ENCODE data around the gene UBQLN3.

The UBQLN3 gene

GRCh38 chr11:5507177-5507932, 2.4 kb downstream of the UBQLN3 start:
- TF ChIP-seq, protein P1, sequence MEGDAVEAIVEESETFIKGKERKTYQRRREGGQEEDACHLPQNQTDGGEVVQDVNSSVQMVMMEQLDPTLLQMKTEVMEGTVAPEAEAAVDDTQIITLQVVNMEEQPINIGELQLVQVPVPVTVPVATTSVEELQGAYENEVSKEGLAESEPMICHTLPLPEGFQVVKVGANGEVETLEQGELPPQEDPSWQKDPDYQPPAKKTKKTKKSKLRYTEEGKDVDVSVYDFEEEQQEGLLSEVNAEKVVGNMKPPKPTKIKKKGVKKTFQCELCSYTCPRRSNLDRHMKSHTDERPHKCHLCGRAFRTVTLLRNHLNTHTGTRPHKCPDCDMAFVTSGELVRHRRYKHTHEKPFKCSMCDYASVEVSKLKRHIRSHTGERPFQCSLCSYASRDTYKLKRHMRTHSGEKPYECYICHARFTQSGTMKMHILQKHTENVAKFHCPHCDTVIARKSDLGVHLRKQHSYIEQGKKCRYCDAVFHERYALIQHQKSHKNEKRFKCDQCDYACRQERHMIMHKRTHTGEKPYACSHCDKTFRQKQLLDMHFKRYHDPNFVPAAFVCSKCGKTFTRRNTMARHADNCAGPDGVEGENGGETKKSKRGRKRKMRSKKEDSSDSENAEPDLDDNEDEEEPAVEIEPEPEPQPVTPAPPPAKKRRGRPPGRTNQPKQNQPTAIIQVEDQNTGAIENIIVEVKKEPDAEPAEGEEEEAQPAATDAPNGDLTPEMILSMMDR (IDR thresholded peaks at IDR 0.05) = no peak

GRCh38 chr11:5505363-5506048, 4.3 kb downstream of the UBQLN3 start:
- Histone ChIP-seq H3K27me3 (no peaks in the 10 kb centered on the region), H3K27ac (no peak overlapping the region), H3K9me3 (no peaks in the 10 kb centered on the region), H3K36me3 (no peaks in the 10 kb centered on the region), H3K4me1 (ENCODE audit: control insufficient read depth in 1 of 2, insufficient read depth in 1 of 2, low read depth in 1 of 2, low read length in 1 of 2) (no peaks in the 10 kb centered on the region), H3K4me3 (ENCODE audit: low read depth in 1 of 2, low read length in 1 of 2) (no peak overlapping the region)
- TF ChIP-seq, protein P1 (IDR thresholded peaks at IDR 0.05) = no peak

More at GRCh38 chr11:5507177-5507932, 2.4 kb downstream of the UBQLN3 start:
- no peaks in the 10 kb centered on the region for H3K9me3 ChIP-seq
- H3K4me1 ChIP-seq (ENCODE audit: control insufficient read depth in 1 of 2, insufficient read depth in 1 of 2, low read depth in 1 of 2, low read length in 1 of 2) = no peaks in the 10 kb centered on the region
- H3K36me3 ChIP-seq = no peaks in the 10 kb centered on the region
- no peaks in the 10 kb centered on the region for H3K27me3 ChIP-seq
- H3K4me3 ChIP-seq (ENCODE audit: low read depth in 1 of 2, low read length in 1 of 2) = no peak overlapping the region
- H3K27ac ChIP-seq = no peak overlapping the region

GRCh38 chr11:5504403-5504921, 5.3 kb downstream of the UBQLN3 start:
- no peaks in the 10 kb centered on the region for H3K4me1 ChIP-seq (ENCODE audit: control insufficient read depth in 1 of 2, insufficient read depth in 1 of 2, low read depth in 1 of 2, low read length in 1 of 2)
- TF ChIP-seq, protein P1 (IDR thresholded peaks at IDR 0.05) = no peak
- H3K27ac ChIP-seq = no peak overlapping the region
- no peaks in the 10 kb centered on the region for H3K36me3 ChIP-seq
- H3K4me3 ChIP-seq (ENCODE audit: low read depth in 1 of 2, low read length in 1 of 2) = no peak overlapping the region
- no peaks in the 10 kb centered on the region for H3K9me3 ChIP-seq
- no peaks in the 10 kb centered on the region for H3K27me3 ChIP-seq

- H3K27ac ChIP-seq = no peak overlapping the region
- H3K4me3 ChIP-seq (ENCODE audit: low read depth in 1 of 2, low read length in 1 of 2) = no peak overlapping the region
- TF ChIP-seq, protein P1 (IDR thresholded peaks at IDR 0.05) = no peak
These were observed 9.4 kb downstream of the UBQLN3 start for GRCh38 chr11:5500393-5500801.

GRCh38 chr11:5499671-5500070, 10.1 kb downstream of the UBQLN3 start:
- Histone ChIP-seq H3K4me3 (ENCODE audit: low read depth in 1 of 2, low read length in 1 of 2) (no peak overlapping the region), H3K4me1 (ENCODE audit: control insufficient read depth in 1 of 2, insufficient read depth in 1 of 2, low read depth in 1 of 2, low read length in 1 of 2) (no peaks in the 10 kb centered on the region), H3K27me3 (no peaks in the 10 kb centered on the region), H3K36me3 (no peaks in the 10 kb centered on the region), H3K9me3 (no peaks in the 10 kb centered on the region), H3K27ac (no peak overlapping the region)
- TF ChIP-seq, protein P1 (IDR thresholded peaks at IDR 0.05) = no peak

More at GRCh38 chr11:5500393-5500801, 9.4 kb downstream of the UBQLN3 start:
- H3K36me3 ChIP-seq = no peaks in the 10 kb centered on the region
- H3K9me3 ChIP-seq = no peaks in the 10 kb centered on the region
- no peaks in the 10 kb centered on the region for H3K4me1 ChIP-seq (ENCODE audit: control insufficient read depth in 1 of 2, insufficient read depth in 1 of 2, low read depth in 1 of 2, low read length in 1 of 2)
- H3K27me3 ChIP-seq = no peaks in the 10 kb centered on the region
